ENCODE measurements around the gene LLGL2.

GRCh38 chr17:75525806-75526554 is 483 bp downstream of the LLGL2 start:
- TF ChIP-seq CTCF (IDR thresholded peaks at IDR 0.05; ENCODE audit: insufficient read depth, low read length): no peak
- TF ChIP-seq GABPA (IDR thresholded peaks at IDR 0.05; ENCODE audit: low read depth): no peak
